Measurements from ENCODE around the gene MYO10.
A peak's percentile ranks its signal among the peaks of the same experiment; 100 is the strongest.

The MYO10 gene

DNA sequence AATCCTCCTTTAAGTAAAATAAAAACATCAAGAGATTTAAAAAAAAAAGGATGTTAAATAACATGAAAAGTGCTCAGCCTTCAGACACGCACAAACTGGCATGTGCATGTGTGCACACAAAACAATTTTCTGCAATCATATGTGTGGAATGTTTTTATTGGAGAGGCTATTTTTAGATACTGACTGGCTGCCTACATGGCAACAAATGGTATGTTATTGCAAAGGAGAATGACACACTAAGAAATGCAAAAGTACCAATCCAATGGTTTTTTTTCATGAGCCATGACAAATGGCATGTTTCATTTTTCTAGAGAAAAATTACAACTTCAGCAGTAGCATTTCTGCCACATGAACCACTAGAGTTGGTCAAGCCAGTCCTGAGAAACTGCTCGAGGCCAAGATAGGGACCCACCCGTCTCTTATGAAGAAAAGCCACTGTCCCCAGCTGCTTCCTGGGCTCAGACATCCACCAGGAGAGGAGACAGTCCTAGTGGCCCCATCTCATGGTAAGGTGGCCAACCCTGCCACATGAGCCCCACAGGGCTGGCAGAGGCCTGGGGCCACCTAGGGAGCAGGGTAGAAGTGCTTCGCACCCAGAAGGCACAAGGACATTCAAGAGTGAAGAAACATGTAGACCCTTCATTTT lies 116.4 kb downstream of the MYO10 start:
- ATAC-seq: peak; percentile 41; the same call in 2 of the 3 replicates
- TF ChIP-seq BACH2 (CRISPR knock-in tag; IDR thresholded peaks at IDR 0.05; ENCODE audit: borderline replicate concordance) (no peak), POU6F1 (CRISPR knock-in tag; IDR thresholded peaks at IDR 0.05; ENCODE audit: borderline replicate concordance, low read depth) (no peak), ZNF70 (CRISPR knock-in tag; IDR thresholded peaks at IDR 0.05) (no peak), ZFP30 (CRISPR knock-in tag; IDR thresholded peaks at IDR 0.05) (no peak), ZNF565 (CRISPR knock-in tag; conservative IDR thresholded peaks at IDR 0.05; ENCODE audit: low read depth) (no peak), OSR1 (CRISPR knock-in tag; IDR thresholded peaks at IDR 0.05) (no peak), CSRNP3 (CRISPR knock-in tag; IDR thresholded peaks at IDR 0.05) (no peak), GLIS3 (CRISPR knock-in tag; IDR thresholded peaks at IDR 0.05) (no peak), TOX (CRISPR knock-in tag; IDR thresholded peaks at IDR 0.05; ENCODE audit: borderline replicate concordance) (no peak), ZNF8 (CRISPR knock-in tag; IDR thresholded peaks at IDR 0.05) (no peak), ISL1 (CRISPR knock-in tag; IDR thresholded peaks at IDR 0.05) (no peak), ZC3H10 (CRISPR knock-in tag; IDR thresholded peaks at IDR 0.05) (no peak), TSHZ2 (CRISPR knock-in tag; IDR thresholded peaks at IDR 0.05) (no peak), ESRRG (CRISPR knock-in tag; IDR thresholded peaks at IDR 0.05) (no peak)
- TF ChIP-seq, protein P1, sequence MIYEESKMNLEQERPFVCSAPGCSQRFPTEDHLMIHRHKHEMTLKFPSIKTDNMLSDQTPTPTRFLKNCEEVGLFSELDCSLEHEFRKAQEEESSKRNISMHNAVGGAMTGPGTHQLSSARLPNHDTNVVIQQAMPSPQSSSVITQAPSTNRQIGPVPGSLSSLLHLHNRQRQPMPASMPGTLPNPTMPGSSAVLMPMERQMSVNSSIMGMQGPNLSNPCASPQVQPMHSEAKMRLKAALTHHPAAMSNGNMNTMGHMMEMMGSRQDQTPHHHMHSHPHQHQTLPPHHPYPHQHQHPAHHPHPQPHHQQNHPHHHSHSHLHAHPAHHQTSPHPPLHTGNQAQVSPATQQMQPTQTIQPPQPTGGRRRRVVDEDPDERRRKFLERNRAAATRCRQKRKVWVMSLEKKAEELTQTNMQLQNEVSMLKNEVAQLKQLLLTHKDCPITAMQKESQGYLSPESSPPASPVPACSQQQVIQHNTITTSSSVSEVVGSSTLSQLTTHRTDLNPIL (CRISPR knock-in tag; IDR thresholded peaks at IDR 0.05; ENCODE audit: low read depth): no peak

GRCh38 chr5:16815432-16815831 lies 120.7 kb downstream of the MYO10 start:
- ATAC-seq: no peak
- TF ChIP-seq ZNF8 (CRISPR knock-in tag; IDR thresholded peaks at IDR 0.05) (no peak), ZC3H10 (CRISPR knock-in tag; IDR thresholded peaks at IDR 0.05) (no peak), GLIS3 (CRISPR knock-in tag; IDR thresholded peaks at IDR 0.05) (no peak)

DNA sequence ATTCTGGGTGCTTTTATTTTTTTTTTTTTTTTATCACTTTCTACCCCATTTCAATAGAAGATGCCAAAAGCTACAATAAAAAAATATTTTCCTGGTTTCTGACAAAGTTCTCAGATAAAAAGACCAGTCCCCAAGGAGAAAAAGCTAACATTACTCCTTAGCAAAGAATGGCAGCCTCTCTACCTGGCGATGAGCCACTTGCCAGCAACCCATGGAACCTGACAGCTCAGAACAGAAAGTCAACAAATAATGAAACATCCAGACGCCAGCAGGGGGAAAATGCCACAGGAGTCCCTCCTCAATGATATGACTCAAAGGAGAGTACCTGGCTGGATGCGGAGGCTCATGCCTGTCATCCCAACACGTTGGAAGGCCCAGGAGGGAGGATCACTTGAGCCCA lies 123.2 kb downstream of the MYO10 start:
- no peak for ATAC-seq
- no peak for TF ChIP-seq ZNF8 (CRISPR knock-in tag; IDR thresholded peaks at IDR 0.05)
- TF ChIP-seq POU6F1 (CRISPR knock-in tag; IDR thresholded peaks at IDR 0.05; ENCODE audit: borderline replicate concordance, low read depth): no peak
- no peak for TF ChIP-seq PPARA (CRISPR knock-in tag; IDR thresholded peaks at IDR 0.05; ENCODE audit: borderline replicate concordance)

DNA sequence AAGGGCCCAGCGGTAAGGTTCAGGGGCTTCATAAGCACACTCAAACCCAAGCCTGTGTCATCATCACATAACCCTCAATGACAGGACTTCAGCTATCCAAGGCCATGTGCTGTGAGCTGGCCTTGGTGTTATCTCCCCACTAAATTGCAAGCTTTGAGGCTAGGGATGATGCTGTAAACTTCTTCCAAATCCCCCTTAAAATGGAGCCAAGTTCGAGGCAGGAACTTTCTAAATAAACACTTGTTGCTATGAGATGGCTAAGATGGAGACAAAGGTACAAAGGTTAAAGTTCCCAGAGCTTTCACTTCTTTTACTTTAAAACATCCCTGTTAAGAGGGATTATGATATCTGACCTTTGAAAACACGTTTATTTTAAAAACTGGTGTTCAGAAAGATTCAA lies 123.6 kb downstream of the MYO10 start:
- no peak for ATAC-seq
- no peak for TF ChIP-seq CSRNP3 (CRISPR knock-in tag; IDR thresholded peaks at IDR 0.05)
- no peak for TF ChIP-seq ZNF565 (CRISPR knock-in tag; conservative IDR thresholded peaks at IDR 0.05; ENCODE audit: low read depth)
- no peak for TF ChIP-seq ZNF8 (CRISPR knock-in tag; IDR thresholded peaks at IDR 0.05)
- no peak for TF ChIP-seq ZFP3 (CRISPR knock-in tag; IDR thresholded peaks at IDR 0.05)
- no peak for TF ChIP-seq ISL1 (CRISPR knock-in tag; IDR thresholded peaks at IDR 0.05)
- TF ChIP-seq TSHZ2 (CRISPR knock-in tag; IDR thresholded peaks at IDR 0.05): no peak
- TF ChIP-seq OSR1 (CRISPR knock-in tag; IDR thresholded peaks at IDR 0.05): no peak
- no peak for TF ChIP-seq POU6F1 (CRISPR knock-in tag; IDR thresholded peaks at IDR 0.05; ENCODE audit: borderline replicate concordance, low read depth)
